C4-2B (cell line): ENCODE measurements around the gene NREP.

Experiments used
- CTCF ChIP-seq: fragments of 450-650 bp; conservative IDR thresholded peaks from 2 replicates; pipeline ENCODE4 v1.5.1; 2017; ENCODE audit warnings: mild to moderate bottlenecking
- ZFX ChIP-seq: fragments of 450-650 bp; IDR thresholded peaks from 2 replicates; pipeline ENCODE4 v1.6.1; 2017

- no peak for TF ChIP-seq CTCF
- no peak for TF ChIP-seq ZFX
These were observed 25.2 kb upstream of the NREP start for GRCh38 chr5:111782216-111782615.
